Posterior cingulate gyrus (tissue), 11 donors: ENCODE data around the gene SUSD6.

ENCODE experiments used
- DNase-seq, 10 donors: peaks; one replicate each; pipeline versions ENCODE4 v3.0.0 to v3.0.0-alpha.2; 2020 to 2021; ENCODE audit warnings: mixed read lengths in 3 of 10
- intact Hi-C: fragments of 100-400 bp; cut with DNase I; formaldehyde crosslinking; loops from one replicate; pipeline ENCODE4 v1.15.1; 2023

The SUSD6 gene

DNA sequence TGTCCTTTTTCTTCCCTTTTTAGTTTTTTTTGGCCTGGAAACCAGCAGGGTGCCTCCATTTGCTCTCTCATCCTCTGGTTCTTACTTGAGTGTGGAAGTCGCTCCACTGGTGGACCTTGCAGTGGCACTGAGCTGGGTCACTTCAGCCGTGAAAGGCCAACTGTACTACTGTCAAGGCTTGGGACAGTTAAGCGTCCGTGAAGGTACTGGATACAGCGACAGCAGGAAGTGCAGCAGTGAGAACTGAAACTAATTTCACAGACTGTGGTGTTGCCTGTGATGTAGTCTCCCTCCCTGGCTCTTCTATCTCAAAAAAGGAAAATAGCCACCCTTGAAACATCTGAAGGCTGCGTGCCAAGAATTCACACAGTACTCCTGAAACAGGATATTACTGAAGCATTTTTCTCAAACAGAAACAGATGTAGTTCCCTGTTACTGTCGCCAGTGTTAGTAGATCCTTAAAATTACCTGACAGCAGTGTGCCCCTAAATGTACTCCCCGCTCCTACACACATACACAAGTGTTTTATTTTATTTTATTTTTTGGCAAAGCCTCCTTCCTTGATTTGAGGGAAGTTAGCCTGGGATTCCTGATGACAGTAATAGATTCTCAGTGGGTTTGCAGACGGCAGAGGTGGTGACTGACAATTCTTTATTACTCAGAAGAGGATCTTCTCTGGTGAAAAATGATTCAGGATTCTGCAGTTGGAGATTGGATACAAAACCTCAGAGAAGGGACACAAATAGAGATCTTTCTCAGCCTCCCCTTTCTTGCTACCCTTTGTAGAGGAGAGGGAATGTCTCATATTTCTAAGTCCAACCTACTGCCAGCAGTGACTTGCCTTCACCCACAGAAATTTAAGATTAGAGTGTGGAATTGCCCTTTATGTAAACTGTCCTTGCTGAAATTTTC is 4.4 kb downstream of the SUSD6 start:
- peak in 2 of 10 donors; percentile 12 to 35 for DNase-seq
- intact Hi-C loops, result loop anchor here (10.0 kb wide), 1 partner anchor 69 kb away; no protein-coding TSS in a partner anchor

- intact Hi-C loops, result loop anchor here (10.0 kb wide), 1 partner anchor 68 kb away; no protein-coding TSS in a partner anchor
- DNase-seq, result no peak
These were observed 5.0 kb downstream of the SUSD6 start for GRCh38 chr14:69616408-69616773.

- DNase-seq, result no peak
- intact Hi-C loops, result loop anchor here (10.0 kb wide), 1 partner anchor 67 kb away; no protein-coding TSS in a partner anchor
These were observed 6.4 kb downstream of the SUSD6 start for GRCh38 chr14:69617796-69618195.

DNA sequence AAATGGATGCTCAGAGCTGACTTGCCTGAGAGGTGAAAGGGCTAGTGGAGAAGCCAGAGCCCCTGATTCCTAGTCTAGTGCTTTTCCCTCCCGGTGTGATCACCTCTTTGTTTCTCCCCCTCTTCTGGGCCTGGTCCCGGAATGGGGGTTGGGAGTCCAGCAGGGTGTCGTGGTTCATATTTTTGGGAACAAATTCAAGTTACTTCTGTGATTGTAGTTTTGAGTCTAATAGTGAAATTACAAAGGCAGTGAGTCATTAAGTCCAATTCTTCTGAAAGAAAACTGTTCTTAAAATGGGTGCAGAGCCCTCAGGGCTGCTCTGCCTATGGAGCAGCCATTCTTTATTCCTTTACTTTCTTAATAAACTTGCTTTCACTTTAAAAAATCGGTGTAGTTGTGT is 7.6 kb downstream of the SUSD6 start:
- no peak for DNase-seq
- intact Hi-C loops, result loop anchor here (10.0 kb wide), 1 partner anchor 66 kb away; no protein-coding TSS in a partner anchor

DNA sequence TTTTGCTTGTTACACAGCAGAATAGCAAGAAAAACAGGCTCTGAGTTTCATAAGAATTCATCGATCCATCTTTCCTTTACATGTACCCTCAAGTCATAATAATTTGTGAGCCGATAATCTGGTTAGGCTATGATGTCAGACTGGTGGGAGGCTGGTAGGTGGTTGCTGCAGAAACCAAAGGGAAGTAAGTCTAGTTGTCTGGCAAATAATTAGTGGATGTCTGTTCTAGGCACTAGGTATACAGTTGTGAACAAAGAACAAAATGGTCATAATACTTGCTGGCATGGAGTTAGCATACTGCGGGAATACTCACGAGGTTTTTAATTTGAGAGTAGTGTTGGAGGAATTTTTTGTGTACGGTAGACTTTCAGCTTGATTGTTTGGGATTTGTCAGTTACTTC is 8.8 kb downstream of the SUSD6 start:
- DNase-seq, result no peak
- intact Hi-C loops, result no loop called here

- DNase-seq, result no peak
- intact Hi-C loops, result no loop called here
These were observed 9.6 kb downstream of the SUSD6 start for GRCh38 chr14:69620981-69621380.

DNA sequence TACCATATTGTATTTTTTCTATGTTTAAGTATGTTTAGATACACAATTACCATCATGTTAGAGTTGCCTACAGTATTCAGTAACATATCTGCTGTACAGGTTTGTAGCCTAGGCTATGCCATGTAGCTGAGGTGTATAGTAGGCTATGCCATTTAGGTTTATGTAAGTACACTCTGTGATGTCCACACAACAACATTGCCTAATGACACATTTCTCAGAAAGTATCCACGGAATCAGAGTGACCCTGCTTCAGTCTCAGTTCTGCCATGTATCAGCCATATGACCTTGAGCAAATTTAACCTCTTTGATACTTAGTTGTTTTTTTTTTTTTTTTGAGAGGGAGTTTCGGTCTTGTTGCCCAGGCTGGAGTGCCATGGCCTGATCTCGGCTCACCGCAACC is 12.7 kb downstream of the SUSD6 start:
- intact Hi-C loops, result no loop called here
- DNase-seq, result no peak

- intact Hi-C loops, result no loop called here
These were observed 14.1 kb downstream of the SUSD6 start for GRCh38 chr14:69625299-69626131.

DNA sequence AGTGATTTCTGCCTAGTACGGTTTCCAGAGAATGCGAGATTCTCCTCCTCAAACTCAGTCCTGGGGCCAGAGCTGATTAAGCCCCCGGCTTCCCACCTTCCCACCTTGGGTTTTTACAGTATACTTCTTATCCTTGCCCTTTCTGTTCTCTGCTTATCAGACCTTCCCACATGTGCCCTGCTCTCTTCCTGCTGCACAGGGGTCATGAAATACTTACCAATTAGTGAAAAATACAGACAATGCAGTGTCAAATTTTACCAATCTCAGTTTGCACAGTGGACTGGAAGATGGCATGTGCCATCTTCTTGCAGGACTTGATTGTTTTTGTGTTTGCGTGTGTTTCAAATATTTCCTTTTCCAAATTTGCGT is 14.7 kb downstream of the SUSD6 start:
- no peak for DNase-seq
- intact Hi-C loops, result no loop called here

More at GRCh38 chr14:69625299-69626131, 14.1 kb downstream of the SUSD6 start:
- DNase-seq, result peak in 8 of 10 donors; percentile 26 to 93 (median 53)

DNA sequence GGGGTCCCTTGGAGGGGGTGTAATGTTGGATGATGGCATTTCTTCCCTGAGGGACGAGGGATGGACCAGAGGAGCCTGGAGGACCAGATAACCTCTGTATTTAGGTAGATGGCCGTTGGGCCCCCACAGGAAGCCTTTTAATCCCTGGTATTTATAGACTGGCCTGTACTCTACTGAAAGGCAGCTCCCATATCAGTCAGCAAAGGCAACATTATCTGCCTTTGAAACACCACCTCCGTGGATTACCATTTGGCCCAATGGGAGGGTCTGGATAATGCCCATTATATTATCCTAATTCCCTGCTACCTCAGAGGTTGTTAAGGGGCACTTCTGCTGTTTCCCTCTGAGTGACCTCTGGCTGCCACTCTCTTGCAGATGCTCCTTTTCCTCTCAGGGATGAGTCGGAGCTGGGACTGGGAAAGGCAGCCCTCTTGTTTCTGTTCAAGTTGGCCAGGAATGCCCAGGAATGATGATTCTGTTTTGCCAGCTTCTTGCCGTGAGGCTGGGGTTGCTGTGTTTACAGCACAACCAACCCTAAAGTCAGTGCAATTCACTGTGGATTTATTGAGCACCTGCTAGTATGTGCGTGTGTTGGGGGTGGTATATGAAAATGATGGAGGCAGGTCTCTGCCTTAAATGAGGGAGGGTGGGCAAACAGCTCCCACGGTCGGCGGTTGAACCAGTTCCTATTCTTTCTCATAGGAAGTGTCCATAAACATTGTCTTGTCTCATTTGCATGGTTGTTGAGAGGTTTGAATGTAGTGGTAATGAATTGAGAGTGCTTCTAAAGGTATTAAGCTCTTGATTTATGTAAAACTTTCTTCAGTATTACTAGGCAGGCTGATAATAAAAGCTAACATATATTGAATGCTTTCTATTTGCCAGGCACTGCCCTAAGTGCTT is 18.1 kb downstream of the SUSD6 start:
- intact Hi-C loops, result no loop called here
- DNase-seq, result no peak

DNA sequence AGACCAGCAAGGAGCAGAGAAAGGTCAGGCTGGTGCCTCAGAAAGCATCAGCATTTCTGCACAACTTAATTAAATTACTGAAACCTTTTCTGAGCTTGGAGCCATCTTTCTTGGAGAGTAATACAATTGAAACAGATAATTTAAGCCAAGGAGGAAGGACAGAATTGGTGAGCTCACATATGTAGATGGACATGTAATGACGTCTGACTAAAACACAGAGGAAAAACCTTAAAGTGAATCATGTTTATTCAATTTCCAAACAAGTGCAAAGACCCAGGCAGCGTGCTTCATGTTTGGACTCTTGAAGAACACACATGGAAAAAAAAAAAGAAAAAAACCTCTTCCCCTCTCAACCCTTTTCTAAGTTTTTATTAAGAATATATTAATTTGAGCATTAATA is 19.0 kb downstream of the SUSD6 start:
- no peak for DNase-seq
- intact Hi-C loops, result no loop called here

GRCh38 chr14:69631509-69631908 is 20.1 kb downstream of the SUSD6 start:
- intact Hi-C loops, result no loop called here
- no peak for DNase-seq

DNA sequence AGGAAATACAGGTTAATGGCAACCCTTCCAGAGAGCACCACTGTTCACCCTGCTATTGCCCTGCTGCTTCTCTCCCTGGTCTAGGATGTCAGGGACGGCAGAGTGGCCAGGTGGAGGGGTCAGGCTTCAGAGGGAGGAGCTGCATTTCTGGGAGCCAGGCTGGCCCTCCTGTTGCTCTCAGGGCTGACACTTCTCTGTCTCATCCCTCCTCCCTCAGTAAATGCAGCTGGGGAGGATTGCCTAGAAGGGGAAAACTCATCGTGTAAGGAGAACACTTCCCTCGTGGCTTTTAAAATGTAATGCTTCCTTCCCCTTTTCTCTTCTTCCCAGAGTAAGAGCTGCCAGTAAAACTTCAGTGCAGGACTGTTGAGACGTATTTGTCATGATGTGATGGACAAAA is 20.8 kb downstream of the SUSD6 start:
- intact Hi-C loops, result no loop called here
- no peak for DNase-seq

- no peak for DNase-seq
- intact Hi-C loops, result no loop called here
These were observed 21.3 kb downstream of the SUSD6 start for GRCh38 chr14:69632593-69633151.

DNA sequence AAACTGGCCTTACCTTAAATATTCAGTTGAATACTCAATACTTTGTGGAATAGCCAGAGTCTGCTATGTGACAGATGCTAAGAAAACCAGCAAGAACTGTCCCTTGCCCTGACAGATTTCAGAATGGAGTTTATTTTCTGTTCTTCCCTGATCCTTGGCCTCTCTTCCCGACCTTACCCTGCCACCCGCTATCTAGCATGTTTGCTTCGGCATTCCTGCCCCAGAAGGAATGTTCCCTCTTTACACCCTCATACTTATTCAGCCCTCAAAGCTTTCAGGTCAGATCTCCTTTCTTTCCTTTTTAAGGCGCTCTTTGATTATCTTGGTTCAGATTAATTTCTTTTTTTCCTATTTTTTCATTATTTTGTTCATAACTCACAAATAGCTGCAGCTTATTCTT is 21.8 kb downstream of the SUSD6 start:
- intact Hi-C loops, result no loop called here
- DNase-seq, result no peak

GRCh38 chr14:69635981-69636639 is 24.7 kb downstream of the SUSD6 start:
- DNase-seq, result no peak
- intact Hi-C loops, result no loop called here

DNA sequence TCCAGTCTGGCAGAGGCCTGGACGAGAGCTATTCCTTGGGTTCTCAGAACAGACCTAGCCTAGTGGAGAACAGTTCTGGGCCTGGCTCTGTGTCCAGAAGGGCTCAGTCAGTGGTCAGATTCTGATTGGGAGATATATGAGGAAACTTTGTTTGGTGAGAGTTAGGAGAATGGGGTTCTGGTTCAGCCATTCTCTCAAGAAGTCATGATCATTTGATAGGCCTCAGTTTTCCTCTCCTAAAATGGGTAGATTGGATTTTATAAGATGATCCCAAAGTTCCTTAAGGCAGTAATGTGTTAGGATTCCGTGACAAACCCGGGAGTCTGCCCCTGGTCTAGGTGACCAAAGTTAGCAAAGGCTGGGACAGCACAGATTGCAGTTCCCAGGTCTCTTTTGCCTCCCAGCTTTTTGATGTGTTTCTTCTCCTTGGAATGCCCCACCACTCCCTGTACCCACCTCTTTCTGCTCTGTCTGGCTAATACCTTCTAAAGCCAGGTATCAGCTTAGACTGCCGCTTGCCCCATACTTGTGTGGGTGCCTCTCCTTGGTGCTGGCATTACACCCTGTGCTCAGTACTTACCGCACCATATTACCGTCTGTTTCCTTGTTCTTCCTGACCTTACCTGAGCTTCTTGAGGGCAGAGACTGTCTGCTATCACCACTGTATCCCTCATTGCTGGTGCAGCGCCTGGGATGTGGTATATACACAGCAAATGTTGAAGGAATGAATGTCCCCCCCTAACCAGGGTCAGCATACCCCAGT is 25.5 kb downstream of the SUSD6 start:
- DNase-seq, result no peak
- intact Hi-C loops, result no loop called here

DNA sequence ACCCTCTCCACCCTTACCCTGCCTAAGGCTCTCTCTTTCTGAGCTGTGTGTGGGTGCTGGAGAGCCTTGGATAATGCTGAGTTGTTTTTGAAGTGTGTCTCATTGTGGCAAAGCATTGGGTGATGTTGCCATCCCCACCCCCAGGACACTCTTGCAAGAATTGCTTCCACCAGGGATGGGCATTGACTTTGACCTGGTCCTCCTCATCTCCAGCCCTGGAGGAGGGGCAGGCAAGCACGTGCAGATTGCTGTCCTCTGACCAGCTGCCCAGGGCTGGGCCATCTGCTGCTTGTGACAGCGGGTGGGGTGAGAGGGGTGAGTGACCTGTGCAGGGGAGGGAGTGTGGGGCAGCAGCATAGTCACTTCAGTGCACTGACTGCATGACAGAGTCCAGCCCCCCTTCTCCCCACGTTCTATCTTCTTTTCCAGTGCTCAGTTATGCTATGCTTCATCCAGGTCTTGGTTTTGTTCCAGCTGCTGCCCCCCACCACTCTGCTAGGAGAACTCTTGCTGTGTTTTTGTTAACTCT is 26.2 kb downstream of the SUSD6 start:
- intact Hi-C loops, result no loop called here
- DNase-seq, result peak in 3 of 10 donors; percentile 20 to 81 (median 75)
